ENCODE data around the gene LSM12. TPM values are rescaled to one million over a fixed set of nuclear protein-coding genes. Genes with fewer than 3 reads are reported as not detected.

LSM12 gene
- total and polyA plus RNA-seq, 2 donors (not counting 3 experiments of a cell fraction or from before 2014, with no cell fraction given) = 36.5 to 68.9 TPM

DNA sequence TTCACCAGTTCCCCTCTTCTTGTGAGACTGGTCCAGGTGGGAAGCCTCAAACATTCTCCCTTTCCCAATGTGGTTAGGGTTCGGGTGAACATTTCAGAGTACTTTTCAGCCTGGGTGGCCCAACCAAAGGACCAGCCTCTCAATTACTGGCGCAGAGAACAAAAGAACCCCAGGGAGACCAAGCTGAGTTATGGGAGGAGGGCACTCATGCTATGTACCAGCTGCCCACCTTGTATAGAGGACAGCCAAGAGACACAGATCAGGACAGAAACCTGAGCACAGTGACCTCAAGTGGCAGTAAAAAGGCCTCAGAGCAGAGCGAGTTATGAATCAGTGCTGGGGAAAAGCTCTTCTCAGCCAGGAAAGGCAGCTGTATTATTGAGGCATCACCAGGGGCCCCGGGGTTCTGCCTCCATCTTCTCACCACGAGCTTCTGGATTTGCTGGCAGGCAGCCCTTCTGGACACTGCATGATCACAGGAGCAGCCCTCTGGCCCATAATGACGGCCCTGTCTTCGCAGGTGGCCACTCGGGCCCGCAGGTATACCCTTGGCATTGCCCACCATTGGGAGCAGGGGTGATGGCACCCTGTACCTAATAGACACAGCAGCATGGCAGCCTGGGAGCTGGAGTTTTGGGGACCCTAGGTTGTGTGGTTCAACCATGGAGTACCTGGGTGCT lies 7.9 kb upstream of the LSM12 start:
- H3K27ac ChIP-seq (ENCODE audit: insufficient read depth, low read depth, low read length) = no peak overlapping the region
- no peak overlapping the region for H3K9ac ChIP-seq (replicated peaks; ENCODE audit: extremely low read depth, insufficient read depth, low read length)
- no peaks in the 10 kb centered on the region for H4K20me1 ChIP-seq (replicated peaks; ENCODE audit: control insufficient read depth, extremely low read depth, insufficient read depth, low read length)
- H3K9me3 ChIP-seq (replicated peaks; ENCODE audit: control insufficient read depth, insufficient read depth, low read length) = no peaks in the 10 kb centered on the region
- H3K27me3 ChIP-seq (ENCODE audit: control insufficient read depth in 2 of 2, insufficient read depth in 2 of 2, low read length in 2 of 2) = no peaks in the 10 kb centered on the region
- BruUV-seq (replicated peaks) = no TSS peak
- CTCF ChIA-PET = interaction anchor here (0.6 to 1.6 kb wide), 5 partner anchors 9 to 94 kb away, joined by 3 to 8 read pairs (median 3); no protein-coding TSS in a partner anchor
- no peak overlapping the region for H2AFZ ChIP-seq (ENCODE audit: low read depth, low read length)
- POLR2A ChIA-PET = no interaction called here
- intact Hi-C loops (cut with micrococcal nuclease) = loop anchor here (5.0 kb wide), 1 partner anchor 113 kb away; the partner anchor contains the start of gene TMUB2
- FAIRE-seq (no peak), DNase-seq (ENCODE audit: low read depth, low spot score) (no peak)
- no peak for TF ChIP-seq CTCF (IDR thresholded peaks at IDR 0.05; ENCODE audit: extremely low read depth in 1 of 2, insufficient read depth in 1 of 2, low read depth in 1 of 2, low read length in 2 of 2)
- no peak for TF ChIP-seq FOS (IDR thresholded peaks at IDR 0.05; ENCODE audit: borderline replicate concordance, insufficient read depth, low read length)
- TF ChIP-seq POLR2AphosphoS5 (IDR thresholded peaks at IDR 0.05; ENCODE audit: insufficient read depth, low read depth, low read length) = no peak
- no peak for TF ChIP-seq POLR2A (IDR thresholded peaks at IDR 0.05; ENCODE audit: low read depth, low read length)
- no peak for TF ChIP-seq MYC (IDR thresholded peaks at IDR 0.05; ENCODE audit: low read depth, low read length)
- TF ChIP-seq JUN (IDR thresholded peaks at IDR 0.05; ENCODE audit: borderline replicate concordance, insufficient read depth, insufficient read length, low read depth) = no peak
- TF ChIP-seq GATA2 (IDR thresholded peaks at IDR 0.05; ENCODE audit: insufficient read depth, insufficient read length, low read depth, low read length) = no peak
- TF ChIP-seq, protein P1, sequence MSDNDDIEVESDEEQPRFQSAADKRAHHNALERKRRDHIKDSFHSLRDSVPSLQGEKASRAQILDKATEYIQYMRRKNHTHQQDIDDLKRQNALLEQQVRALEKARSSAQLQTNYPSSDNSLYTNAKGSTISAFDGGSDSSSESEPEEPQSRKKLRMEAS (IDR thresholded peaks at IDR 0.05; ENCODE audit: insufficient read depth, insufficient read length) = no peak
- TF ChIP-seq EZH2 (IDR thresholded peaks at IDR 0.05; ENCODE audit: borderline replicate concordance, low read depth, low read length, severe bottlenecking) = no peak
- peaks cover 4 to 37% of the 10 kb centered on the region in 2 experiments for H3K36me3 ChIP-seq (ENCODE audit: control insufficient read depth in 2 of 2, extremely low read depth in 1 of 2, insufficient read depth in 2 of 2, low read length in 2 of 2)
- H3K4me3 ChIP-seq (replicated peaks in 1 of 3; ENCODE audit: insufficient read depth in 1 of 3, low read depth in 1 of 3, low read length in 3 of 3) = no peak overlapping the region
- H3K4me2 ChIP-seq (ENCODE audit: insufficient read depth, low read length) = no peak overlapping the region
- H3K9me1 ChIP-seq (replicated peaks; ENCODE audit: control insufficient read depth, extremely low read depth, insufficient read depth, low read length) = no peaks in the 10 kb centered on the region
- peaks cover 17% of the 10 kb centered on the region for H3K4me1 ChIP-seq (ENCODE audit: control insufficient read depth, extremely low read depth, insufficient read depth, low read length)
- H3K79me2 ChIP-seq (ENCODE audit: control insufficient read depth, insufficient read depth, low read length) = peaks cover 9% of the 10 kb centered on the region
- dilution Hi-C loops (cut with MboI; ENCODE audit: extremely low pct_ligation_motif_present, low sequenced_read_pairs) = no loop called here
